Ishikawa (cell line): Measurements from ENCODE around the gene PAIP2.

Experiments used
- CREB1 ChIP-seq: IDR thresholded peaks from 2 replicates; pipeline ENCODE4 v1.6.1; 2012; ENCODE audit warnings: low read depth
- EGR1 ChIP-seq: IDR thresholded peaks from 2 replicates; pipeline ENCODE4 v1.6.1; 2012
- EP300 ChIP-seq: IDR thresholded peaks from 2 replicates; pipeline ENCODE4 v1.6.1; 2012; ENCODE audit warnings: borderline replicate concordance
- MAX ChIP-seq: IDR thresholded peaks from 2 replicates; pipeline ENCODE4 v1.6.1; 2012
- REST ChIP-seq: IDR thresholded peaks from 2 replicates; pipeline ENCODE4 v1.6.1; 2012; ENCODE audit warnings: low read depth, mild to moderate bottlenecking
- TAF1 ChIP-seq: IDR thresholded peaks from 2 replicates; pipeline ENCODE4 v1.6.1; 2012; ENCODE audit warnings: low read depth, mild to moderate bottlenecking

GRCh38 chr5:139384591-139385051 lies 43.0 kb downstream of the PAIP2 start:
- TF ChIP-seq CREB1 (no peak), TAF1 (no peak), EP300 (no peak), EGR1 (no peak), REST (no peak), MAX (no peak)
